T follicular helper cell (primary cell): Measurements from ENCODE around the gene SPAG9.

ENCODE experiments used
- DNase-seq: peaks from one replicate; pipeline ENCODE4 v3.0.0-alpha.2; 2020; ENCODE audit warnings: low read depth

SPAG9 gene

DNA sequence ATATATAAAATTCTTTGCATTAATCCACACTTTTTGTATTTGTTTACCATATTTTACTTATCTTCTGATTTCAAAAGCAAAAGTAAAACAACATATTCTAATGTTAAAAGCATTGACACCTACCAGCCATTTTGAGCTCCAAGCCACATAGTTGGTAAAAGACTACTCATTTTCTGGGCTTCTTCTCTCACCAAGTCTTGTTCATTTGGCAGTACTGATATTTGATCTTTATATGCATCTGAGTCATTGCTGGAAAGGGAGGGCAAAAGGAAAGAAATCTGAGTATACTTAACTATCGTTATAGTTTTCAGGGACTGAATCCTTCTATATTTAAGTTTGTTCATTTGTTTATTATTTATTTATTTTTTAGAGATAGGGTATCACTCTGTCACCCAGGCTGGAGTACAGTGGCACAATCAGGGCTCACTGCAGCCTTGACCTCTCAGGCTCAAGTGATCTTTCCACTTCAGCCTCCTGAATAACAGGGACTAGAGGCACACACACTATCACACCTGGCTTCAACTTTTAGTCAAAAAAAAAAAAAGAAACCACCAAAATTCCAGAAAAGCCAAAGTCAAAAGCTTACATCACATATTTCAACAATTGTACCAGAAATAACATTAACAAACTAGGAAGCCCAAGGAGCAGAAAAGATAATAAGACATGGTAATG lies 133.5 kb downstream of the SPAG9 start:
- no peak for DNase-seq

DNA sequence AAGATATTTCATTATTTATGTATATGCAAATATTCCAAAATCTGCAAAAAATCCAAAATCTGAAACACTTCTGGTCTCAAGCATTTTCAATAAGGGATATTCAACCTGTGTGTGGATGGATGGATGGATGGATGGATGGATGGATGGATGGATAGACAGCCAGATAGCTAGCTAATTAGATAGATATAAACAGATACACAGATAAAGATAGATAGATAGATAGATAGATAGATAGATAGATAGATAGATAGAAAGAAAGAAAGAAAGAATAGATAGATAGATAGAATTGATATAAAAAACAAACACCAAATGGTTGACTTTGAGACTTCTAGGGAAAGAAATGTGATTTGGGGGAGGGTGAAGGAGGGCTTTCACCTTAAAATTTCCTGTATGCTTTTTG lies 139.4 kb downstream of the SPAG9 start:
- no peak for DNase-seq

GRCh38 chr17:50979524-50979927 lies 141.1 kb downstream of the SPAG9 start:
- no peak for DNase-seq

DNA sequence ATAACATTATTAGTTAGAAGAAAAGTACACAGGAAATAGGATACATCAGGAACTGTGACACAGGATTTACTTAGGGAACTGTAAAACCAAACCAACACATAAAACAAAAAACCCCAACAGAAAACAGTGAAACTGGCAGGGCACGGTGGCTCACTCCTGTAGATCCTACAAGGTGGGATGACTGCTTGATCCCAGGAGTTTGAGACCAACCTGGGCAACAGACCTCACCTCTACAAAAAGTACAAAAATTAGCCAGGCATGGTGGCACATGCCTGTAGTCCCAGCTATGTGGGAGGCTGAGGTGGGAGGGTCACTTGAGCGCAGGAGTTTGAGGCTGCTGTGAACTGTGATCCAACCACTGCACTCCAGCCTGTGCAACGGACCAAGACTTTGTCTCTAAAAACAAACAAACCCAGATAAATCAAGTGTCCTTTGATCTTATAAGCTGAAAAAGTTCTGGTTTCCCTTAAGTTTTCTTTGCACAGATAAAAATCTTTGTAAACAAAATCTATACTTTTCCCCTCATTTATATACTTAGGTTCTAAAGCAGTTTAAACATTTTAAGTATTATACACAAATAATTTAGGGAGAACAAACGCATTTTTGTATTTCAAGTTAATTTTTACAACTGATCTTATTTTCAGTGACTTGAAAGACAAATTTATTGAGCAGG lies 143.0 kb downstream of the SPAG9 start:
- no peak for DNase-seq

DNA sequence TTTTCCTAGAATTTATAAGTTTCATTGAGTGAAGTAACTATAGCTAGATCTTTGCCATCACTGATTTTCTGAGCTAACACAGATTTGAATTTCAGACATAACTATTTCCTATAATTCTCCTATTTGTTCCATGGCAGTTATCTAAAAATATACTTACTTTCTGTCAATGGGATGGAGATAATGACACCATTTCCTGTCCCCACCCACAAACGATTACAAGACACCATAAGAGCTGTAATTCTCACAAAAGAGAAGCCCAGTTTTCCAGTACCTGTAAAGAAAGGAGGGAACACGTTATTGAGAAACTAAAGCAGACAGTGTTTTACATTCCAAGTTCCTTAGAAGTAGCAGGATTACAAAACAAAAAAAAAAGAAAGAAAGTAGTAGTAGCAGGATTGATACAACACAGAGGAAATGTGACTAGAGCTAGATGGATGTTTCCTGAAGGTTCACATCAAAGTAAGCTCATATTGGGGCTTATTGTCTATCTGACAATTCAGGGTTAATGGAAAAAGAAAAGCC lies 143.7 kb downstream of the SPAG9 start:
- DNase-seq, result no peak

DNA sequence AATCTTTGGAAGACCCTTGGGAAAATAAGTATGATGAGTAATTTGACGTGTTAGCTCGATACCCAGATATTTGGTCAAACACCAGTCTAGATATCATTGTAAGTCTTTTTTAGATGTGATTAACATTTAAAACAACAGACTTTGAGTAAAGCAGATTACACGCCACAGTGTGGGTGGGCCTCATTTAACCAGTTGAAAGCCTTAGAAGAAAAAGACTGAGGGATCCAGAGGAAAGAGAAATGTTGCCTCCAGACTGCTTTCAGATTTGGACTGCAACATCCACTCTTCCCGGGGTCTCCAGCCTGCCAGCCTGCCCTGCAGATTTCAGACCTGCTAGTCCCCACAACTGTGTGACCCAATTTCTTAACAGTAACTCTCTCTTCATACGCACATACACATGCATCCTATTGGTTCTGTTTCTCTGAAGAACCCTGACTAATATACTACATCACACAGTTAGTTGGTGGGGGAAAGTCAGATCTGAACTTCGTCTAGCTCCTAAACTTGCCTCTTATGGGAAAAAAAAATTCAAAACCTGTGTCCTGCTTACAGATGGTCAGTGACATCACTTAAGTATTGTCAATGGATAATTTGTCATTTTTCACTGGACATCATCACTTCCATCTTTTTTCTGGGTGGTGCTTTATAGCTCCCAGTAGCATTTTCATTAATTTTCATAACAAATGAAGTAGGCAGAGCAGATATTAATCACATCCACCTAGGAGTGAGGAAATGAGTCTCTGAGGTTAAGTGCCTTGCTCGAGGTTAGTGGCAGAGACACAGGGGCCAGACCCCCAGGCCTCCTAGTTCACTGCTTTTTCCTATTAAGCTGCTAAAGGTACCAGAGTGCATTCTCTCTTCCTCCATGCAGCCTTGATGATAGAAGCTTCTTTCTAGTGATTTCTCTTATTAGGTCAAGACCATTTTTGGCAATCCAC lies 146.8 kb downstream of the SPAG9 start:
- DNase-seq, result no peak

DNA sequence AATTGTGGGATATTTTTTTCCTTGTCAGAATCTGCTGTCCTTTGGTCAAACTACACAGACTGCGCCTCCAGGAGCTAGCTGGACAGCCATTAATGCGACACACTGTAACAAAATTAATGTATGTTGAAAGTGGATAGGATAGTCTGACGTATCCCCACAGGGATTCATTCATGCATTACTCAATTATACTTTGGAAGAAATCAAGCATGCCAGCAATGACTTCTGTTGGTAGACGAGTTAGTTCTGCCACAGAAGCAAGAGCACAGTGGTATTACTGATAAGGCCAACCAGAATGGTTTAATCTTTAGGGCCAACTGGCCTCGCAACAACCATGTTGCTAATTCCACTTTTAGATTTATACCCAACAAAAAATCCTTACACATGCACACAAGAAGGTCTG lies 148.1 kb downstream of the SPAG9 start:
- DNase-seq, result no peak

GRCh38 chr17:50967795-50968194 lies 152.9 kb downstream of the SPAG9 start:
- DNase-seq, result no peak

DNA sequence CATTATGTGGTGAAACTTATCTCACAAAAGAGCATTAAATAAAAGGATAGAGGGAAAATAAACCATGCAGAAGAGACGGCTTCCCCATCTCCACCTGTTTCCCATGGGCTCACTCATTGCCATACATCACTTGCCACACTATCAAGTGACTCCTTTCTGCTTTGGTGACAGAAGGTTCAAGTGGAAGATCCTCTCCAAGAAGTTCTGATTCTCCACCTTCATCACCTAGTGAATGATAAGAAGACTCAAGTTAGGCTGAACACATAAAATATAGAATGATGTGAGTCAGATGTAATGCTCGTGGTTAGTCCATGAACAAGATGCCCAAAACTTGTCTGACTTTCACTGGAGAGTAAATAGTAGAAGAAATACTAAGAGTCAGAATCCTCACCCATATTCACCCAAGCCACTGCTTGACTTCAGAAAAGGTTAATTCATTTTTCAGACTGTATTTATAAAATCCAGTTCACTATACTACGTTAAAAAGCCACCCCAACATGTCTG lies 154.5 kb downstream of the SPAG9 start:
- no peak for DNase-seq

- DNase-seq, result no peak
Observed at GRCh38 chr17:50963139-50963538, 157.5 kb downstream of the SPAG9 start.

- DNase-seq, result no peak
Observed at GRCh38 chr17:50961282-50962220, 159.1 kb downstream of the SPAG9 start.

- DNase-seq, result no peak
Observed at GRCh38 chr17:50959341-50959740, 161.3 kb downstream of the SPAG9 start.

GRCh38 chr17:50957600-50958575 lies 162.8 kb downstream of the SPAG9 start:
- no peak for DNase-seq

- DNase-seq, result peak; percentile 57
Observed at GRCh38 chr17:50956750-50957523, 163.7 kb downstream of the SPAG9 start.

- no peak for DNase-seq
Observed at GRCh38 chr17:50956409-50956749, 164.3 kb downstream of the SPAG9 start.

- DNase-seq, result no peak
Observed at GRCh38 chr17:50955667-50956120, 165.0 kb downstream of the SPAG9 start.

DNA sequence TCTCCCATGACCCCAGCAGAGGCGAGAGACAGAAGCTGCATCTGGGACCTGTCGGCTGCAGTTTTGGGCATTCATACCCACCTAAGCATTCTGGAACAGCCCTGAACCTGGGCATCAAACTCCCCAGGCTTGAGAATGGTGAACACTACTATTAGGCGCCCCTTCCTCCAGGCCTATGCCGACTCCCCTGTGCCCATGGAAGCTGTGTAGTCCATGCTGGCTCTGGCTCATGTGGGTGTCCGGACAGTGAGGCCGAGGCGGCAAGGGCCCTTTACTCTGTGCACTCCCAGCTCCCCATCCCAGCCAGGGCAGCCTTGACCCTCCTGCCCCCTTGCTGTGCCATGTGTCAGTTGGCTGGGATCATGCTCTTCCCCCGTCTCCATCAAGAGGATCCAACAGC lies 165.5 kb downstream of the SPAG9 start:
- DNase-seq, result no peak

DNA sequence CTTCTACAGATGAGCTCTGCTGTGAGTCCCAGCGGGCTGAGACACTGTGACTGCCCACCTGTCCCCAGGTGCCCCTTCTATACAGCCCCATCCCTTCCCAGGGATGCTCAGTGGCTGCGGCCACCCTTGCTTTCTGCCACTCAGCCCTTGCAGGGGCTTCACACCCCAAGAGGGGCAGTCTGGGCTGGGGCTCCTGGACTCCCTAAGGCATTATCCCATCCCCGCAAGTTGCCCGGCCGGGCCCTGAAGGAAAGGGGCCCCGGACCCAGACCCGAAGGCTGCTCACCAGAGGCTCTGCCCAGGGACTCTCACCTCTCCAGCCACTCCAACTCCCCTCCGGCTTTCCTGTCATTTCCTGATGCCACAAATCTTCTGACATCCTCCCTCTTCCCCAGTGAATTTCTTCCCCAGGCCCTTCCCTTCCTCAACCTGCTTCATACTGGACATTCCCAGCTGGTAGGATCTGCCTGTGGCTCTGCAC lies 166.0 kb downstream of the SPAG9 start:
- no peak for DNase-seq
